HepG2 (cell line): Measurements from ENCODE around the gene NOXA1. TPM values are rescaled to one million over a fixed set of nuclear protein-coding genes. Genes with fewer than 3 reads are reported as not detected.
A peak's percentile ranks its signal among the peaks of the same experiment; 100 is the strongest.

Experiments
- ESRRA ChIP-seq: sonication (generic); formaldehyde crosslinking; IDR thresholded peaks from 2 replicates; pipeline ENCODE4 v1.5.1; 2020; ENCODE audit warnings: mild to moderate bottlenecking, low read depth, missing genetic modification reagents
- GATA4 ChIP-seq: sonication (generic); IDR thresholded peaks from 2 replicates; pipeline ENCODE4 v1.6.1; 2016; ENCODE audit warnings: antibody characterized with exemption, low read depth, borderline replicate concordance
- GPN1 ChIP-seq: sonication (generic); formaldehyde crosslinking; IDR thresholded peaks from 2 replicates; pipeline ENCODE4 v1.5.1; 2020; ENCODE audit warnings: missing genetic modification reagents, borderline replicate concordance
- KDM5B ChIP-seq: sonication (generic); formaldehyde crosslinking; IDR thresholded peaks from 2 replicates; pipeline ENCODE4 v1.4.0; 2020; ENCODE audit warnings: missing genetic modification reagents, mild to moderate bottlenecking, borderline replicate concordance
- MTA1 ChIP-seq: sonication (generic); formaldehyde crosslinking; IDR thresholded peaks from 2 replicates; pipeline ENCODE4 v1.4.0; 2020; ENCODE audit warnings: missing genetic modification reagents, mild to moderate bottlenecking, borderline replicate concordance
- RCOR2 ChIP-seq: IDR thresholded peaks from 2 replicates; pipeline ENCODE4 v1.6.1; 2016; ENCODE audit warnings: missing biosample characterization, missing genetic modification reagents
- TAF1 ChIP-seq: sonication (generic); formaldehyde crosslinking; IDR thresholded peaks from 2 replicates; pipeline ENCODE4 v1.4.0; 2020; ENCODE audit warnings: missing genetic modification reagents
- TEAD2 ChIP-seq: sonication (generic); formaldehyde crosslinking; IDR thresholded peaks from 2 replicates; pipeline ENCODE4 v1.9.0; 2021; ENCODE audit warnings: missing genetic modification reagents
- ZNF20 ChIP-seq: sonication (generic); formaldehyde crosslinking; IDR thresholded peaks from 2 replicates; pipeline ENCODE4 v1.4.0; 2020; ENCODE audit warnings: mild to moderate bottlenecking, moderate library complexity, missing genetic modification reagents
- ZNF282 ChIP-seq: fragments of 450-650 bp; IDR thresholded peaks from 2 replicates; pipeline ENCODE4 v1.6.1; 2018; ENCODE audit not compliant: partially characterized antibody
- ZNF776 ChIP-seq: sonication (generic); formaldehyde crosslinking; IDR thresholded peaks from 2 replicates; pipeline ENCODE4 v1.4.0; 2020; ENCODE audit warnings: mild to moderate bottlenecking, missing genetic modification reagents
- ZSCAN20 ChIP-seq: sonication (generic); formaldehyde crosslinking; IDR thresholded peaks from 2 replicates; pipeline ENCODE4 v1.4.0; 2020; ENCODE audit warnings: missing genetic modification reagents, mild to moderate bottlenecking, borderline replicate concordance
- polyA plus RNA-seq, 8 experiments: library from polyadenylated mRNA; depleted of rRNA in 3 of 8; stranded (reverse) in 7 of 8; unstranded in 1 of 8; fragments of >200 nt; fragmentation: Illumina TruSeq in 4 of 8; extraction: Trizol in 4 of 8; gene quantifications; 2 replicates each; pipeline versions ENCODE4 v1.2.1 to v1.2.3, GENCODE V29; 2011 to 2016; ENCODE audit warnings: low read depth in 4 of 8, missing spikeins in 1 of 8, mixed read lengths in 1 of 8; ENCODE audit not compliant: insufficient read depth in 1 of 8
- total RNA-seq, 5 experiments: library from RNA; depleted of rRNA; stranded (reverse); fragments of >200 nt; fragmentation: Illumina TruSeq; extraction: Trizol; gene quantifications; 2 replicates each; pipeline ENCODE4 v1.2.3, GENCODE V29; 2016; ENCODE audit warnings: low read depth in 1 of 5
- TF ChIP-seq, protein P1 (sequence below): sonication (generic); formaldehyde crosslinking; conservative IDR thresholded peaks from 2 replicates; pipeline ENCODE4 v1.4.0; 2020; ENCODE audit warnings: mild to moderate bottlenecking, missing genetic modification reagents, moderate library complexity
- TF ChIP-seq, protein P2 (sequence below): sonication (generic); formaldehyde crosslinking; IDR thresholded peaks from 2 replicates; pipeline ENCODE4 v1.4.0; 2020; ENCODE audit warnings: missing genetic modification reagents
- TF ChIP-seq, protein P3 (sequence below): sonication (generic); formaldehyde crosslinking; IDR thresholded peaks from 2 replicates; pipeline ENCODE4 v1.4.0; 2020; ENCODE audit warnings: missing genetic modification reagents

The NOXA1 gene
- total and polyA plus RNA-seq, 2 of the 13 experiments (the other 11 are each of a cell fraction or from before 2014, with no cell fraction given) = 0.78 to 1.2 TPM

DNA sequence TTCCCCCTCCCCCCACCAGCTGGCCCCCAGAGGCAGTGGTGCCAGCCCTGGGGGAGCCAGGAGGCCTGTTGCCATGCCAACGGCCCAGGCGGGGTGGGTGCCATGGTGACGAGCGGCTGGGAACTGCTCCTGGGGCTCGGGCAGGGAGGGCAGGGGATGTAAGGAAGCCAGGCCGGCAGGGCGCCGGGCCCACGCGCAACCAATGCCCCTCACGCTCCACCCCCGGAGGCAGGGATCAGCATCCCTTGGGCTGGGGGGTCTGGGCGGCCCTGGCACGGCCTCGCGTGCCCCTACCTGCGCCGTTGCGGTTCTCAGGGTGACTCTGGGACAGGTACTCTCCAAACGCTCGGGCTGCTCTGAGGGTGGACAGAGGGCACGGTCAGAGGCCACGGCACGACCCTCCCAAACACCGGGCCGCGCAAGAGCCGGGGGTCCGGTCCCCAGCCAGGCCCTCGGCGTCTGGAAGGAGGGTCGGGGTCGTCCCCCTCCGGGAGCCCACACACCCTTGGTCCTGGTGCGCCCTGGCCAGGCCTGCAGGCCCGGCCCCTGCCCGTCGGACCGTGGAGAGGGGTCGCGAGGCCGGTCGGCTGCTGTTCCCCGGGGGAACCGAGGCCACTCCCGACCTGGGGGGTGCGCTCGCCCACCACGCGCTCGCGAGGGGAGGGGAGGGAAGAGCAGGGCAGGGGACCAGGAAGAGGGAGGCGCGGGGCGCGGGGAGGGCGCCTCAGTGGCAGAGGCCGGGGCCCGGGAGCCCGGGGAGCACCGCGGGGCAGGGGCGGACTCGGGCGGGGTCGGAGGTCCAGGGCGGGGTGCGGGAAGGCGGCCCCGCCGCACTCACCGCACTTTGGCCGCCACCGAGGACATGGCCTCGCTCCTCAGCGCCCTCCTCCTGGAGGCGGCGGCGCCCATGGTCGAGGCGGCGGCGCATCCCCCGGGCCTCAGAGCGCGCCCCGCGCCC is 35.3 kb downstream of the NOXA1 start (continued):
- TF ChIP-seq GATA4 (no peak), ESRRA (CRISPR knock-in tag) (no peak), ZNF282 (no peak), MTA1 (CRISPR knock-in tag) (no peak), RCOR2 (CRISPR knock-in tag) (no peak), GPN1 (CRISPR knock-in tag) (no peak), TAF1 (CRISPR knock-in tag) (no peak), ZNF776 (CRISPR knock-in tag) (0 out of 2 replicates have a peak, but pooled peaks have one; percentile 39), TEAD2 (CRISPR knock-in tag) (no peak), ZNF20 (CRISPR knock-in tag) (no peak), ZSCAN20 (CRISPR knock-in tag) (no peak), KDM5B (no peak; the same call in 1 of the 2 replicates)
- TF ChIP-seq, protein P1, sequence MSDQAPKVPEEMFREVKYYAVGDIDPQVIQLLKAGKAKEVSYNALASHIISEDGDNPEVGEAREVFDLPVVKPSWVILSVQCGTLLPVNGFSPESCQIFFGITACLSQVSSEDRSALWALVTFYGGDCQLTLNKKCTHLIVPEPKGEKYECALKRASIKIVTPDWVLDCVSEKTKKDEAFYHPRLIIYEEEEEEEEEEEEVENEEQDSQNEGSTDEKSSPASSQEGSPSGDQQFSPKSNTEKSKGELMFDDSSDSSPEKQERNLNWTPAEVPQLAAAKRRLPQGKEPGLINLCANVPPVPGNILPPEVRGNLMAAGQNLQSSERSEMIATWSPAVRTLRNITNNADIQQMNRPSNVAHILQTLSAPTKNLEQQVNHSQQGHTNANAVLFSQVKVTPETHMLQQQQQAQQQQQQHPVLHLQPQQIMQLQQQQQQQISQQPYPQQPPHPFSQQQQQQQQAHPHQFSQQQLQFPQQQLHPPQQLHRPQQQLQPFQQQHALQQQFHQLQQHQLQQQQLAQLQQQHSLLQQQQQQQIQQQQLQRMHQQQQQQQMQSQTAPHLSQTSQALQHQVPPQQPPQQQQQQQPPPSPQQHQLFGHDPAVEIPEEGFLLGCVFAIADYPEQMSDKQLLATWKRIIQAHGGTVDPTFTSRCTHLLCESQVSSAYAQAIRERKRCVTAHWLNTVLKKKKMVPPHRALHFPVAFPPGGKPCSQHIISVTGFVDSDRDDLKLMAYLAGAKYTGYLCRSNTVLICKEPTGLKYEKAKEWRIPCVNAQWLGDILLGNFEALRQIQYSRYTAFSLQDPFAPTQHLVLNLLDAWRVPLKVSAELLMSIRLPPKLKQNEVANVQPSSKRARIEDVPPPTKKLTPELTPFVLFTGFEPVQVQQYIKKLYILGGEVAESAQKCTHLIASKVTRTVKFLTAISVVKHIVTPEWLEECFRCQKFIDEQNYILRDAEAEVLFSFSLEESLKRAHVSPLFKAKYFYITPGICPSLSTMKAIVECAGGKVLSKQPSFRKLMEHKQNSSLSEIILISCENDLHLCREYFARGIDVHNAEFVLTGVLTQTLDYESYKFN (CRISPR knock-in tag) = no peak
- TF ChIP-seq, protein P2, sequence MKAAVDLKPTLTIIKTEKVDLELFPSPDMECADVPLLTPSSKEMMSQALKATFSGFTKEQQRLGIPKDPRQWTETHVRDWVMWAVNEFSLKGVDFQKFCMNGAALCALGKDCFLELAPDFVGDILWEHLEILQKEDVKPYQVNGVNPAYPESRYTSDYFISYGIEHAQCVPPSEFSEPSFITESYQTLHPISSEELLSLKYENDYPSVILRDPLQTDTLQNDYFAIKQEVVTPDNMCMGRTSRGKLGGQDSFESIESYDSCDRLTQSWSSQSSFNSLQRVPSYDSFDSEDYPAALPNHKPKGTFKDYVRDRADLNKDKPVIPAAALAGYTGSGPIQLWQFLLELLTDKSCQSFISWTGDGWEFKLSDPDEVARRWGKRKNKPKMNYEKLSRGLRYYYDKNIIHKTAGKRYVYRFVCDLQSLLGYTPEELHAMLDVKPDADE (CRISPR knock-in tag) = no peak
- TF ChIP-seq, protein P3, sequence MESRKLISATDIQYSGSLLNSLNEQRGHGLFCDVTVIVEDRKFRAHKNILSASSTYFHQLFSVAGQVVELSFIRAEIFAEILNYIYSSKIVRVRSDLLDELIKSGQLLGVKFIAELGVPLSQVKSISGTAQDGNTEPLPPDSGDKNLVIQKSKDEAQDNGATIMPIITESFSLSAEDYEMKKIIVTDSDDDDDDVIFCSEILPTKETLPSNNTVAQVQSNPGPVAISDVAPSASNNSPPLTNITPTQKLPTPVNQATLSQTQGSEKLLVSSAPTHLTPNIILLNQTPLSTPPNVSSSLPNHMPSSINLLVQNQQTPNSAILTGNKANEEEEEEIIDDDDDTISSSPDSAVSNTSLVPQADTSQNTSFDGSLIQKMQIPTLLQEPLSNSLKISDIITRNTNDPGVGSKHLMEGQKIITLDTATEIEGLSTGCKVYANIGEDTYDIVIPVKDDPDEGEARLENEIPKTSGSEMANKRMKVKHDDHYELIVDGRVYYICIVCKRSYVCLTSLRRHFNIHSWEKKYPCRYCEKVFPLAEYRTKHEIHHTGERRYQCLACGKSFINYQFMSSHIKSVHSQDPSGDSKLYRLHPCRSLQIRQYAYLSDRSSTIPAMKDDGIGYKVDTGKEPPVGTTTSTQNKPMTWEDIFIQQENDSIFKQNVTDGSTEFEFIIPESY (CRISPR knock-in tag) = no peak
